ENCODE measurements around the gene PDLIM4.

PDLIM4 gene

GRCh38 chr5:132230871-132231270 is 26.6 kb upstream of the PDLIM4 start:
- peaks cover 0 to 4% of the 10 kb centered on the region in 2 experiments for H3K27me3 ChIP-seq (ENCODE audit: control insufficient read depth in 1 of 2, insufficient read depth in 1 of 2, low read length in 2 of 2)
- no peak overlapping the region for H4K91ac ChIP-seq (ENCODE audit: low read length)
- DNase-seq = no peak
- H3K4me2 ChIP-seq (ENCODE audit: low read length, poor library complexity, severe bottlenecking) = no peak overlapping the region
- no peak overlapping the region for H2AK5ac ChIP-seq (ENCODE audit: low read length, severe bottlenecking)
- H3K79me1 ChIP-seq (replicated peaks; ENCODE audit: low read length, poor library complexity, severe bottlenecking) = peaks cover 5% of the 10 kb centered on the region
- H3K4me1 ChIP-seq (ENCODE audit: control insufficient read depth, insufficient read depth, low read depth, low read length) = peaks cover 15% of the 10 kb centered on the region
- H3K4ac ChIP-seq (ENCODE audit: low read depth in 1 of 2, low read length in 2 of 2) = no peak overlapping the region
- H3K18ac ChIP-seq (ENCODE audit: low read depth in 1 of 2, low read length in 2 of 2) = no peak overlapping the region
- no peak overlapping the region for H2BK12ac ChIP-seq (ENCODE audit: low read length in 2 of 2)
- H2BK120ac ChIP-seq (ENCODE audit: low read depth, low read length) = no peak overlapping the region
- no peak overlapping the region for H2BK5ac ChIP-seq (ENCODE audit: low read depth, low read length, poor library complexity, severe bottlenecking)
- H3K14ac ChIP-seq (ENCODE audit: low read length in 2 of 2) = no peak overlapping the region
- H3K4me3 ChIP-seq (ENCODE audit: insufficient read depth in 1 of 2, low read depth in 1 of 2, low read length in 2 of 2) = no peak overlapping the region
- no peak overlapping the region for H2AFZ ChIP-seq (ENCODE audit: low read depth, low read length)
- no peak overlapping the region for H3K23ac ChIP-seq (ENCODE audit: low read length in 2 of 2)
- no peak overlapping the region for H3K9ac ChIP-seq (ENCODE audit: low read length)
- H4K8ac ChIP-seq (ENCODE audit: low read length) = no peak overlapping the region
- H3K27ac ChIP-seq (ENCODE audit: low read length, poor library complexity, severe bottlenecking) = no peak overlapping the region
- H3K36me3 ChIP-seq (ENCODE audit: control insufficient read depth in 1 of 2, insufficient read depth in 2 of 2, low read depth in 1 of 2, low read length in 2 of 2) = no peaks in the 10 kb centered on the region
- no peak overlapping the region for H2BK15ac ChIP-seq (ENCODE audit: low read depth, poor library complexity, severe bottlenecking)
- H3K9me3 ChIP-seq (ENCODE audit: control insufficient read depth, low read length) = no peaks in the 10 kb centered on the region
- WGBS = 96% methylated on average over 9 of the region's 9 CpGs

- Histone ChIP-seq H2BK120ac (ENCODE audit: low read depth, low read length) (no peak overlapping the region), H3K23ac (ENCODE audit: low read length in 2 of 2) (no peak overlapping the region), H2AFZ (ENCODE audit: low read depth, low read length) (no peak overlapping the region), H3K4me3 (ENCODE audit: insufficient read depth in 1 of 2, low read depth in 1 of 2, low read length in 2 of 2) (no peak overlapping the region), H2BK5ac (ENCODE audit: low read depth, low read length, poor library complexity, severe bottlenecking) (no peak overlapping the region), H4K8ac (ENCODE audit: low read length) (no peak overlapping the region), H3K14ac (ENCODE audit: low read length in 2 of 2) (no peak overlapping the region), H3K18ac (ENCODE audit: low read depth in 1 of 2, low read length in 2 of 2) (no peak overlapping the region), H4K91ac (ENCODE audit: low read length) (no peak overlapping the region), H2BK12ac (ENCODE audit: low read length in 2 of 2) (no peak overlapping the region), H3K79me1 (replicated peaks; ENCODE audit: low read length, poor library complexity, severe bottlenecking) (no peaks in the 10 kb centered on the region), H2AK5ac (ENCODE audit: low read length, severe bottlenecking) (no peak overlapping the region), H3K9ac (ENCODE audit: low read length) (no peak overlapping the region), H3K9me3 (ENCODE audit: control insufficient read depth, low read length) (no peaks in the 10 kb centered on the region), H2BK15ac (ENCODE audit: low read depth, poor library complexity, severe bottlenecking) (no peak overlapping the region), H3K4me1 (ENCODE audit: control insufficient read depth, insufficient read depth, low read depth, low read length) (peaks cover 9% of the 10 kb centered on the region), H3K36me3 (ENCODE audit: control insufficient read depth in 1 of 2, insufficient read depth in 2 of 2, low read depth in 1 of 2, low read length in 2 of 2) (no peaks in the 10 kb centered on the region), H3K4ac (ENCODE audit: low read depth in 1 of 2, low read length in 2 of 2) (no peak overlapping the region), H3K27me3 (ENCODE audit: control insufficient read depth in 1 of 2, insufficient read depth in 1 of 2, low read length in 2 of 2) (peaks cover 0 to 4% of the 10 kb centered on the region in 2 experiments), H3K4me2 (ENCODE audit: low read length, poor library complexity, severe bottlenecking) (no peak overlapping the region), H3K27ac (ENCODE audit: low read length, poor library complexity, severe bottlenecking) (no peak overlapping the region)
- DNase-seq = no peak
- WGBS = 88% methylated on average over 3 of the region's 3 CpGs
Observed at GRCh38 chr5:132232465-132232864, 25.0 kb upstream of the PDLIM4 start.

DNA sequence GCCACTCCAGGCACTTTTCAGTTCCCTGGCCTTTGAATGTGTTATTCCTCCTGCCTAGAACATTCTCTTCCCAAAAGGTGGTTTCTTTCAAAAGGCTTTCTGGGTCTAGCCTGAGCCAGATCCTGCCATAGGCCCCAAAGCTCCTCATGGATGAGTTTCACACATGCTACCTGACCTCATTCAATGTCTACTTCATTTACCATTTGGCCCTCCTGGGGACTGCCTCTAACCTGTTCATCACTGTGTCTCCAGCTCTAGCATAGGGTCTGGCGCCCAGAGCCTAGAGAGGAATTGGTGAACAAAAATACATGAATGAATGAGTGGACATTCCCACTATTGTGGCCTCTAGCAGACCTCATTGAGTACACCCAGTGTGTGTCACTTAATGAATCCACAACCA is 24.4 kb upstream of the PDLIM4 start:
- 86% methylated on average over 1 of the region's 1 CpG for WGBS
- H3K18ac ChIP-seq (ENCODE audit: low read depth in 1 of 2, low read length in 2 of 2) = no peak overlapping the region
- no peak overlapping the region for H3K14ac ChIP-seq (ENCODE audit: low read length in 2 of 2)
- H4K91ac ChIP-seq (ENCODE audit: low read length) = no peak overlapping the region
- H3K36me3 ChIP-seq (ENCODE audit: control insufficient read depth in 1 of 2, insufficient read depth in 2 of 2, low read depth in 1 of 2, low read length in 2 of 2) = no peaks in the 10 kb centered on the region
- H3K4ac ChIP-seq (ENCODE audit: low read depth in 1 of 2, low read length in 2 of 2) = no peak overlapping the region
- H3K4me2 ChIP-seq (ENCODE audit: low read length, poor library complexity, severe bottlenecking) = no peak overlapping the region
- H2AK5ac ChIP-seq (ENCODE audit: low read length, severe bottlenecking) = no peak overlapping the region
- no peak overlapping the region for H3K23ac ChIP-seq (ENCODE audit: low read length in 2 of 2)
- H2BK15ac ChIP-seq (ENCODE audit: low read depth, poor library complexity, severe bottlenecking) = no peak overlapping the region
- H2BK12ac ChIP-seq (ENCODE audit: low read length in 2 of 2) = no peak overlapping the region
- H2AFZ ChIP-seq (ENCODE audit: low read depth, low read length) = no peak overlapping the region
- no peak overlapping the region for H3K27ac ChIP-seq (ENCODE audit: low read length, poor library complexity, severe bottlenecking)
- peaks cover 0 to 4% of the 10 kb centered on the region in 2 experiments for H3K27me3 ChIP-seq (ENCODE audit: control insufficient read depth in 1 of 2, insufficient read depth in 1 of 2, low read length in 2 of 2)
- H3K9ac ChIP-seq (ENCODE audit: low read length) = no peak overlapping the region
- H3K9me3 ChIP-seq (ENCODE audit: control insufficient read depth, low read length) = no peaks in the 10 kb centered on the region
- peaks cover 7% of the 10 kb centered on the region for H3K4me1 ChIP-seq (ENCODE audit: control insufficient read depth, insufficient read depth, low read depth, low read length)
- no peak for DNase-seq
- no peak overlapping the region for H3K4me3 ChIP-seq (ENCODE audit: insufficient read depth in 1 of 2, low read depth in 1 of 2, low read length in 2 of 2)
- no peak overlapping the region for H2BK120ac ChIP-seq (ENCODE audit: low read depth, low read length)
- H4K8ac ChIP-seq (ENCODE audit: low read length) = no peak overlapping the region
- H3K79me1 ChIP-seq (replicated peaks; ENCODE audit: low read length, poor library complexity, severe bottlenecking) = no peaks in the 10 kb centered on the region
- no peak overlapping the region for H2BK5ac ChIP-seq (ENCODE audit: low read depth, low read length, poor library complexity, severe bottlenecking)

GRCh38 chr5:132233811-132234683 is 23.4 kb upstream of the PDLIM4 start:
- H3K9ac ChIP-seq (ENCODE audit: low read length) = no peak overlapping the region
- no peak overlapping the region for H3K23ac ChIP-seq (ENCODE audit: low read length in 2 of 2)
- no peak overlapping the region for H3K14ac ChIP-seq (ENCODE audit: low read length in 2 of 2)
- H2BK15ac ChIP-seq (ENCODE audit: low read depth, poor library complexity, severe bottlenecking) = no peak overlapping the region
- H3K4me1 ChIP-seq (ENCODE audit: control insufficient read depth, insufficient read depth, low read depth, low read length) = peaks cover 2% of the 10 kb centered on the region
- H3K9me3 ChIP-seq (ENCODE audit: control insufficient read depth, low read length) = no peaks in the 10 kb centered on the region
- H4K8ac ChIP-seq (ENCODE audit: low read length) = no peak overlapping the region
- H3K18ac ChIP-seq (ENCODE audit: low read depth in 1 of 2, low read length in 2 of 2) = no peak overlapping the region
- no peak overlapping the region for H3K27ac ChIP-seq (ENCODE audit: low read length, poor library complexity, severe bottlenecking)
- H2BK5ac ChIP-seq (ENCODE audit: low read depth, low read length, poor library complexity, severe bottlenecking) = no peak overlapping the region
- no peak overlapping the region for H4K91ac ChIP-seq (ENCODE audit: low read length)
- H3K4me3 ChIP-seq (ENCODE audit: insufficient read depth in 1 of 2, low read depth in 1 of 2, low read length in 2 of 2) = no peak overlapping the region
- WGBS = 93% methylated on average over 6 of the region's 7 CpGs
- H3K4ac ChIP-seq (ENCODE audit: low read depth in 1 of 2, low read length in 2 of 2) = no peak overlapping the region
- no peak overlapping the region for H2BK12ac ChIP-seq (ENCODE audit: low read length in 2 of 2)
- H3K36me3 ChIP-seq (ENCODE audit: control insufficient read depth in 1 of 2, insufficient read depth in 2 of 2, low read depth in 1 of 2, low read length in 2 of 2) = no peaks in the 10 kb centered on the region
- peaks cover 0 to 4% of the 10 kb centered on the region in 2 experiments for H3K27me3 ChIP-seq (ENCODE audit: control insufficient read depth in 1 of 2, insufficient read depth in 1 of 2, low read length in 2 of 2)
- no peak for DNase-seq
- H3K4me2 ChIP-seq (ENCODE audit: low read length, poor library complexity, severe bottlenecking) = no peak overlapping the region
- H2BK120ac ChIP-seq (ENCODE audit: low read depth, low read length) = no peak overlapping the region
- H2AK5ac ChIP-seq (ENCODE audit: low read length, severe bottlenecking) = no peak overlapping the region
- no peaks in the 10 kb centered on the region for H3K79me1 ChIP-seq (replicated peaks; ENCODE audit: low read length, poor library complexity, severe bottlenecking)
- no peak overlapping the region for H2AFZ ChIP-seq (ENCODE audit: low read depth, low read length)
